Activated CD8-positive, alpha-beta memory T cell treated with anti-CD3 and anti-CD28 coated beads for 4 hours (primary cell): ENCODE measurements around the gene CACHD1.

Experiments used
- DNase-seq, 2 donors: peaks; one replicate each; pipeline ENCODE4 v3.0.0-alpha.2; 2020; ENCODE audit warnings: low read depth in 2 of 2

Gene CACHD1

DNA sequence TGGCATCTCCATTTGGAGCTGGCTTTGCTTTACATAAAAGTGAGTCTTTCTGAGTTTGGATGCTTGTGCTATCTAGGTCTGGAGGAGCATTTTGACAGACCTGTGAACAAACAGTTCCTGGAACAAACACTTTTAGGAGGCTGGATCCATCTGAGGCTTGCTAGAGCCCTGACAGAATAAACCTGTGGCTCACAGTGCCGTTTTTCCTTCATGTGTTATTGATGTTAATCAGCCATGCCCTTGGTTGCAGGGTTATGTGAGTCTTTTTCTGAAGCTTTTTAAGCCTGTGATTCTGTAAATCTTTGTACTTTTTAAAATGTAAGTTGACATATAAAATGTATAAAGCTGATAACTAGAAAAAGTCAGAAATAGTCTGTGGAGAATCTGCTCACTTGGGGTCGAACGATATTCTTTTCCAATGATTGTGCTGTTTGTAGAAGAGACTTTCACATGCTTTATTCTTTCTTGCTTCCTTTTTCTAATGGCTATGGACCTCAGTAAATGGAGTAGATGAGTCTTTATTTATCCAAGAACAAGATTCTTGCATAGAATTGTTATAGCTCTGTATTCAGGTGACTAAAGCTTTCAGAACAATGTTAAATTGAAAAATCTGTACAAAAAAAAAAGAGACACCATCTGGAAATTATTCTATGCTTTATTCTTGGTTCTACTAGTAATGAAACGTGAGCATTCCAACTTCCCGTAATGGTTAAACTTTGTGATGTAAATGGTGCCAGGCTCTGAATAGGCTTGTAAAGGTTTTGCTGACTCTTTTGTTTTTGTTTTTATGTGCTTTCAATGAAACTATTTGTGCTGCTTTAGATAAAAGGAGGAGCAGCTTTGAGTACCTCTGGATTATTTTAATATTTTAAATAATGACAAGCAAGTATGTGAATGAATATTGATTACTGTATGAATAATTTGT is 53.7 kb downstream of the CACHD1 start:
- DNase-seq: no peak

DNA sequence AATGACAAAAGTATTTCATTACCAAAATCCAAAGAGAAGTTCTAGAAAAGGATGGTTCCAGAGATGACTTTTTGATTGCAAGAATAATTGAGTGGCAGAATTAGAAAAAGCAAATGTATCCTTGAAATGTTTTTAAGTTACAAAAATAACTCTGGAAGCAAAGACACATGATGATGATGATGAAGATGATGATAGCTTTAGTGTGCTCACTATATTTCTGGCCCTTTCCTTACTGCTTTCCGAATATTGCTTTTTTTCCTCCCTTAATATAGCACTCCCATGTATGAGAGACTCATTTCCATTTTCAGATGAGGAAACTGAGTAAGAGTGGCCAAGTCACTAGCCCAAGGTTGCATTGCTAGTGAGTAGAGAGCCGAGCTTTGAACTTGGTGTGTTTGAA is 54.7 kb downstream of the CACHD1 start:
- no peak for DNase-seq

DNA sequence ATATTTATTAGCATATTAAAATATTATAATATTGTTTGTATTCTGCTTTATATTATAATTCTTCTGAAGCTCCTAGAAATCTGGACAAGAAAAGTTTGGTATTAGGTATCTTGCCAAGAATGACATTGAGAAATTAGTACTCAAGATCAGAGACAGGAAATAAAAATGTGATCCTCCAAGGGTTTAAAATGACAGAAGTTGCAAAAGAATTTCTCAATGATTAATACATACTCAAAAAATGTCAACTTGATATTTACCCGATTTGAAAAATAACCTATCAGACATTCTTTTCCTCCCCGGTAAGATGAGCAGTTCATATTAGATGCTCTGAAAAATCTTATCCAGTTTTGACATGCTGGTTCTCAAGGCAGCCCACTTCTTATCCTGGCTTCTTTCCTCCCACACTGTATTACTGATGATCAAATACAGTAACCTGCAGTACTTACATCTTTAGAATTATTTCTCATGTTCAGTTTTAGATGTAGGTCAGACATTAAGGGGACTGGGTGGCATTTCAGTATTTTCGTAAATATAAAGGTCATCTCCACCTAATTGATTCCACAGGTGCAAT is 55.3 kb downstream of the CACHD1 start:
- no peak for DNase-seq

DNA sequence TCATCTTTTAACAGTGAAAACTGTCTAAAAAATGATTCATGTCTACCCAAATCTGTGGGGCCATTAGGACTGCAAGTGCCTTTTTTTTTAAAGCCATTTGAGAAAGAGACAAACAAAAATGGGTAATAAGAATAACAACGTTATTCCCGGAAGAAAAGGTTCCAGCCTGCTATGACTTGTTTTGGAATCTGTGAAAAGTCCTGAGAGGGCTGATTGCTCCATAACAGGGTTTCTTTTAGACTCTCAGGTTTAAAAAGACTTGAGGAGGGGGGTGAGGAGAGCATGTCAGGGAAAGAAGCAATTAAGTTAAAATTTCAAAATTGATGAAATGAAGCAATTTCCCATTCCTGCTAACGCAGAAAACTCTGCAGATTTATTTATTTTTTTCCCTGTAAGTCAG is 56.4 kb downstream of the CACHD1 start:
- no peak for DNase-seq

DNA sequence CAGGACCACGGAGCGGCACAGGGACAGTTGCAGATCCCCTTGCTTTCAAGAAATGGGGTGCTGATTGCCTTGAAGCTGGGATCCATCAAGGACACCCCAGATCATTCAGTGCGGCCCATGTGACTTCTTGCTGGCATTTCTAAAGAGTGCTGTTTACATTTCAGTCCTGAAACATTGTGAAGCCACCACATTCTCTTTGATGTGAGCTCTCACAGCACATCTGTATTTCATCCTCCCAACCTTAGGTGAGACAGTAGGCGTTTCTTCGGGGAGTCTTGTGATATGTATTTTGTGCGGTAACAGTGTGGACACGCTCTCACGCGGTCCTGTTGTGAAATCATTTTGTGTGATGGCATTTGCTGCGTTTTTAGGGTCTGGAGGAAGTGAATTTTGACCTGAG is 57.2 kb downstream of the CACHD1 start:
- no peak for DNase-seq

DNA sequence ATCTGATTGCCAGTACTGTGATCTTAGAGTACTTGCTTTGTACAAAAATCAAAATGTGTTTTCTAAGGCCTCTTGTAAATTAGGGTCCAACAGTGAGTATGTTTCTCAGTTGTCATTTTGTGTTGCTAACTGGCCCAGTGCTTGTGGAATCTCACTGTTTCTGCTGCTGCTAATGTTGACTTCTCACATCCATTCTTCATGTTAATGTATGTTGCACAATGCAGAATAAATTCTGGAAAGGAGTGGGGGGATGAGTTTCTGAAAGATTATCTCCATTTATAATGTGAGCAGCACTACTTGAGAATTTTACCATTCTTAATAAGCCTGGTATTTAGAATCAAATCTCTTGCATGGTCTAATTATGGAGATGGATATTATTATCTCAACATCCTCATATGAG is 57.9 kb downstream of the CACHD1 start:
- no peak for DNase-seq

DNA sequence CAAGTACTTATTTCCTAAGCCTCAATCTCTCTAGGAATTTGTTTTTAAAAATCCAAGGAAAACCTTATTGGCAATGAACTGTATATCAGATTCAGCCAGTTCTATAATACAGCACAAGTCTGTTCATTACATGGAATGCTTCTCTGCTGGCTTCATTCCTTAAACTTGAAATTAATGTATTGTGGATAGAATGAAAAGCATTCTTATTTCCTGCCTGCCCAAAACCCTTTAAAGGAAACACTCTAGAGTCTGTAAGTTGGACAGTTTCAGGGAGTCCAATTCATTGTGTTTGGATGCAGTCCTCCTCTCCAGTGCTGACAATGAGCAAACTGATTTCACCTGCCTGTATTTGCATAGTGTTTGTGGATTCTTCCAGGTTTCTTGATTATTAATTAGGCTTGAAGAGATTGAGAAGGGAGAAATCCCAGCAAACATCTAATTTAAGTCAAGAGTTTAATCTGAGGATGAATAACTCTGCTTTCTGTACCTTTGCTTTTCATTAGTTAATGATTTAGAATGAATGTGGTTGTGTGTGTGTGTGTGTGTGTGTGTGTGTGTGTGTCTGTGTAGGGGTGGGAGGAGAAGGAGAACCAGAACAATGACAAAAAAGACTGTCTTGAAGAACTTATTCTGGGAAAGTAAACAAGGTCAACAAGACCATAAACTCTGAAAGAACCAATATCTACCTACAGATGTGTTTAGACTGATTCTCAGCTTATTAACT is 61.2 kb downstream of the CACHD1 start:
- no peak for DNase-seq

DNA sequence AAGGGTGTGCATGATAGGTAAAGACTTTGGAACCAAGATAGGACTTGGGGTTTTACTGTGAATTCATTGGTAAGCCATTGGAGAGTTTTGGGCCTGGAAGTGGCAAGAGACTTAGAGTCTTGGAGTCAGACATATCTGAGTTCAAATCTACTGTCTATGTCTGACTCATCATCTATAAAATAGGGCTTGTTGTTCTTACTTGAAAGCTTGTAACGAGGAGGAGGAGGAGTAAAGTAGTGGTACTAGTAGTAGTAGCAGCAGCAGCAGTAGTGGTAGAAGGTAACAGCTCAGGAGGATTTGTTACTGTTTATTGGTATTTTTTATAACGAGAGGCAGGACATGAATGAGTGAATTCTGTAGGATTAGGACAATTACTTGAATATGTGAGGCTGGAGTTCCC is 62.7 kb downstream of the CACHD1 start:
- no peak for DNase-seq

DNA sequence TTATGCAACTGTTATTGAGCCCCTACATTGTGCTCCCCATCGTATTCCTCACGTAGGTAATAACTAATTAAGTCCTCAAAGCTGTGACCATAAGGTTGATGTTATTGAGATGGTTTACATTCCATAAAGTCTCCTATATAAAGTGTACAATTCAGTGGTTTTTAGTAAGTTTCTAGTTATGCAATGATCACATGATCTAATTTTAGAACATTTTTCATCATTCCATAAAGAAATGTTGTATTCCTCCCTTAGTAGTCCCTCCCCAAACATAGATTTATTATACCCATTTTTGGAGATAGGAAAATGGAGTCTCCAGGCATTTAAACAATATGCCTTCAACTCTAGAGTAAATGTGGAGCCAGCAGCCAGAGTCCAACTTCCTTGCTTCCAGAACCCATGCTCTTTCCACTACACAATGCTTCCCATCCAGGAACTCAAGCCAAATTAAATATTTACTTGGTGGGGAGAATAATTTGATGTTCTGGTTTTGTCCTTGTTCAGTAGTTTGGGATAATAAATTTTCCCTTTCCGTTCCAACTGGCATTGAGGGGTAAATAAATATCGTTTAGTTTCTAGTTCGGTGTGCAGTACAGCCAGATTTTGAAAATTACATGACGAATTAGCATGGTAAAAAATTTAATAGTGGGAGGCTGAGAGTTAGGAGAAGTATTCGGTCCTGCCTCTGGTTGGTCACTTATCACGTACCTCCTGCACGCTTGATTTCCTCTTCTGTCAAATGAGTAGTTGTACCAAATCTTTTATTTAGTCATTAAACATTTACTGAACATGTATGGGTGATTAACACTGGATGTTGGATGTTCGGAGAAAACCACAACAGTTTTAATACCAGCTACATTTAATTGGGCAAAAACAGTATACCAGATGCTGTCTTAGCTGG is 66.3 kb downstream of the CACHD1 start:
- no peak for DNase-seq

DNA sequence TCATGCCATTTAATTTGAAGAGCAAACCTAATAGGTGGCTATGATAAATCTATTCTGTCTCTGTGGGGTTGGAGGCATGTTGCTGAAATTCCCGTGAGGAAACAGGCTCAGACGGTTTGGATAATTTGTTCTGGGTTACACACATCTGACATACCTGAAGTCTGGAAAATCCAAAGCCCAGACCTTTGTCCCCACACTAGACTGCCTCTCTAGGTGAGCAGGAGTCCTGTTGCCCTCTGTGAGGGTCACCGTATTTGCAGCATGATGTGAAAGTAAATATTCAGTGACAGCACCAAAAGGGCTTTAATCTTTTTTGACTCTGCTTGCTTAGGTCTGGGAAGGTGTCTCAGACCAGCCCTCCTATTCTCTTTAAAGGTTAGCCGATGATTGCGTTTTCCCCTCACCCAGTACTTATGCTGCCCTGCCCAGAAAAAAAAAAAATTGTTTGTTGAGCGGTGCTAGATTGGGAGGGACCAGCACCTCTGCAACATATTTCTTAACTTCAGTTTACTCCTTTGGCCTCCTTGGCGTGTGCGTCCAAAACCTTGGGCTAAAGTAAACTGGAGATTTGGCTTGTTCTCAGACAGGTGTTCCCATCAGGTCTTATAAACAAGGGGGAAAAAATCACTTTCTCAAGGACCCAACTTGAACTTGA is 67.0 kb downstream of the CACHD1 start:
- DNase-seq: no peak

DNA sequence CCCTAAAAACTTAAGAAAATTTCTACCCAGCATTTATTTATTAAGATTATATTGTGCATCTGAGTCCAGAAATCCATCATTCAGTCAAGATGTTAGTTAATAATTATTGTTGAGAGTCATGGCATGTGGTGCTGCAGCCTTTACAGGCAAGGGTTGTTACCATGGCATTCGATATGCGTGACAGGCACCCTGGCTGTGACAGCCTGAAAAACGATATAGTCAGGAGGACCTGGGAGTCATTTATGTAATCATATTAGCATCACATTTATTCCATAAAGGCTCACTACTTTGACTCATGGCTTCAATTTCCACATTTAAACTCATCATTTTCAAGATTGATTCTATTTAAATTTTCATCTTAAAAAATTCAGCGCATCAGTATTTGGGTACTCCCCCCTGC is 68.0 kb downstream of the CACHD1 start:
- DNase-seq: no peak

DNA sequence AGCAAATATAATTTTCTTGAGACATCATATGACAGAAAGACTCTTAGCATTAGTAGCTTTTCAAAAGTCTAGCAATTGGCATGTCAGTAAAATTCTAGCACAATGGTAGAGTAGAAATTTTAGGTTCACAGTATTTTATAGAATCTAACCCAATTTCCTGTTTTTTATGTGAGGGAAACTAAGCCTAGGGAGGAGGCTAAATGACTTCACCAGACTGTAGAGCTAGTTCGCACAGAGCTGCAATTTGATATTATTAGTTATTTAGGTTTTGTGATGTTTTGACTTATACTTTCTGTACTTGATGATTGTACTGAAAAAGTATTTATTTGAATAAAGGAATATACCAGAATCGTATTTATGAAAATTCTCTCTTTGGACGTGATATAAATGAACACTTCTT is 68.5 kb downstream of the CACHD1 start:
- no peak for DNase-seq

DNA sequence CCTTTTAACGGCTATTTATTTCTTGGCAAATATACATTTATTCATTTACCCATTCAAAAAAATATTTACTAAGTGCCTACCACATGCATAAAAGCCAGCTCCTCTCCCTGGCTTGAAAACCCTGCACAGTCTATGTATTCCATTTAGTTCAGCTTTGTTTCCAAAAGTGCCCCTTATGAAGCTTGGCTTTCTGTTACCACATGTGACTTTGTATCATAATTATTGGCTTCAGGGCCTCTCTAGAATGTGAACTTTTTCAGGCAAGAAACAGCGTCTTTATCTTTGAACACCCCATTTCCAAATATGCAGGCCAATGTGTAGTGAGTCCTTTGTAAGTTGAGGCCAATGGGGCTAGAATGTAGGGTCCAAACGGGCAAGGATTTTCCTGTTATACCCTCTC is 69.4 kb downstream of the CACHD1 start:
- no peak for DNase-seq

DNA sequence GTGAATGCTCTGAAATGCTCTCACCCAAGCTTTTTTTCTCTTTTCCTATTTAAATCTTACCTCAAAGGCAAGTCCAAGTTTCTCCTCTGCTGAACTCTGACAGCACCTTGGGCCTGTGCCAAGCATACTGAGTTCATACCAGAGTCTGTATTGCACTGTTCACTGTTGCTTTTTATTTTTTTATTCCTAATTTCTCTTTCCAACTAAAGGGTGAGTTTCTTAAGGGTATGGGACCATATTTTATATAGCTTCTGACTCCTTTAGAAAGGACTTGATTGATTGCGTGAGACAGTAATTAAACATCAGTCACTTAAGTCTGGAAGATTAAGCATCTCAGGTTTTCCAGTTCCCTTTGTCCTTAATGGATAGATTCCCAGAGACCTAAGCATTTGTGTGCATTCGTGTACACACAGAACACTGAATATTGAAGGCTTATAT is 69.9 kb downstream of the CACHD1 start:
- DNase-seq: no peak

DNA sequence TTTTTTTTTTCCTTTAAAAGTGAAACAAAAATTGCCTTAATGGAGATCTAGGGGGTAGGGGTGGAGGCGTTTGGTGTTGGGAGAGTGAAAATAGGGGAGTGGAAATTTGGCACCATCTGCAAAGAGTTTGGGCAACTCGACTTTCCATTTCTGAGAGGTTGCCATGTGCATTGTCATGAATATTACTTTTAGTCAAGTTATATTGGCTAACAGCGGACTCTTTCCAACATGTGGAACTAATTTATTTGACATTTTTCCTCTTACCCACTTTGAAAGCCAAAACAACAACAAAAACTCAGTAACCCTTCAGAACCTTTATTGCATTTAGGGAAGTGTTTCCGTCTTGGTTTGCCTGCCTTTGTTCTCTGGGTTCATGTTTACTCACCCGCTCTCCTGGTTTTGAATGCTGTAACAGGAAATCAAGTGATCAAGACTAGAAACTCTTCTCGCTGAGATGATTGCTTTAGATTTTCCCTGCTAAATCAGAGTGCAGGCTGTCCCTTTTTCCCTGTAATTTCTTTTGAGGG is 70.4 kb downstream of the CACHD1 start:
- DNase-seq: no peak

DNA sequence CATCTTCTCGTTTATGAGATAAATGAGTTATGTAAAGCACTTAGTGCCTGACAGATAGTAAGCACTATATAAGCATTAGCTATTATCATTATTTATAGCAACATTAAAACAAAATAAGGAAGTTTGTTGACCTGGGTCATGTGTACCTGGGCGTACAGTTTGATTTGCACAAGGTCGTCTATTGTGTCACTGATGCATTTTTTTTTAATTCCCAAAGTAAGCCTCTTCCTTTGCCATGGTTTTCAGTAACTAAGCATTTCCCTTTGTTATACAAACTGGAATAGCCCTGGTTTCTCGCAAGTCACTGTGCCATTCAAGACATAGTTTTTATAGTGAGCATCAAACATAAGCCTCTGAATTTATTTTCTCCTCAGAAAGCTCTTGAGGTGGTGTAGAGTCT is 72.2 kb downstream of the CACHD1 start:
- no peak for DNase-seq

DNA sequence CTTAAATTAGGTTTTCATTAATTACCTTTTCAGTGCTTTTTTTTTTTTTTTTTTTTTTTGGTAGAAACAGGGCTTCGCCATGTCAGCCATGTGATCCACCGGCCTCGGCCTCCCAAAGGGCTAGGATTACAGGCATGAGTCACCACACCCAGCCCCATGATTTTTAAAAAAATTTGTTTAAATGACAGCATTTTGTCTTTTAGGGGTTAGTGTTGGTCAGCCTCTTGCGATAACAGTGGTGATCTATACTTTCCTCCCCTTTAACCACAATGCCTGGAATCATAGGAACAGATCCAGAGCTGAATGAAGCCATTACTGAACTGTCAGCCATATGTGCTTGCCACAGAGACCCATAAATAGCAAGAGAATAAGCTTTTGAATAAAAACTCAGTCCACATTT is 73.9 kb downstream of the CACHD1 start:
- DNase-seq: no peak

DNA sequence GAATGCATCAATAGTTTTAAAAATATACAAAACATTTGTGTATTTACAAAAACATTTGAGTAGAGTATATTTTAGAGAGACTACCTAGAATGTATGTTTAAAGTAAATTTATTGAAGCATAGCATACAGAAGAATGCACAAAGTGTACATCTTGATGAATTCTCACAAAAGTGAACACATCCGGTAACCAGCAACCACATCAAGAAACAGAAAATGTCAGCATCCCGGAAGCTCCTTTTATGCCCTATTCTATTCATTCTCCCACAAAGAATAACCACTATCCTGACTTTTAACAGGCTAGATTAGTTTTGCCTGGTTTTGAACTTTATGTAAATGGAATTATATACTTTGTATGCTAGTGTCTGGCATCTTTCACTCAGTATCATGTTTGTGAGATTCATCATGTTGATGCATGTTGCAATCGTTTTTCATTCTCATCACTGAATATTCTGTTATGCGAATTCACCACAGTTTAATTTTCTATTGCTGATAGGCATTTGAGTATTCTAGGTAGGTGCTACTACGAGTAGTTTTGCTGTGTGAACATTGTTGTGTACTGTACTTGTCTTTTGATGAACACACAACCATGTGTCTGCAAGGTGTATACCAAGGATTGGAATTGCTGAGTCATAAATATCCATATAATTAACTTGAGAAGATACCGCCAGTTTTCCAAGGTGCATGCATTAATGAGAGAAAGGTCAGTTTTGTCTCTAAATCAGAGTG is 75.4 kb downstream of the CACHD1 start:
- DNase-seq: no peak

DNA sequence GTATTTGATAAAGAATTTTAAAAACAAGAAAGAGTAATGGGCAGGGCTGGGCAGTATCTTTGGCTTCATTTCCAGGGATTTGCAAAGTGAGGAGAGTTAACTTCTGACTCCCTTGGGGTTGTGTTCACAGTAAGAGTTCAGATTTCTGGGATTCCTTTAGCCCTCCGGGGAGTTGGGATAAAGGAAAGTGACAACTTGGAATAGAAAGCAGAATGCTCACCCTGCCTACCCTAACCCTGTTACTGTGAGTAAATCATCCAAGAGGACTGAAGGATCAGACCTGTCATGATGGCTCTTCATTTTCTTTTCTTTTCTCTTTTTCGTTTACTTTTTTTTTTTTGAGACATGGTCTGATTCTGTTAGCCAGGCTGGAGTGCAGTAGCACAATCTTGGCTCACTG is 76.1 kb downstream of the CACHD1 start:
- DNase-seq: no peak
